Measurements from ENCODE around the gene LNP1.

LNP1 gene

GRCh38 chr3:100400419-100400779 is 940 bp upstream of the LNP1 start:
- DNase-seq, result peak; percentile 17 to 29

- DNase-seq, result peak in 1 of 2 donors; percentile 43
Measured at GRCh38 chr3:100401674-100402041, 319 bp downstream of the LNP1 start.

- no peak for DNase-seq
Measured at GRCh38 chr3:100402256-100402655, 917 bp downstream of the LNP1 start.

- no peak for DNase-seq
Measured at GRCh38 chr3:100402891-100403290, 1.6 kb downstream of the LNP1 start.

GRCh38 chr3:100403362-100404249 is 2.3 kb downstream of the LNP1 start:
- no peak for DNase-seq

GRCh38 chr3:100404250-100404548 is 2.9 kb downstream of the LNP1 start:
- no peak for DNase-seq

GRCh38 chr3:100407164-100407563 is 5.8 kb downstream of the LNP1 start:
- no peak for DNase-seq

GRCh38 chr3:100407977-100408532 is 6.7 kb downstream of the LNP1 start:
- DNase-seq, result no peak

- no peak for DNase-seq
Measured at GRCh38 chr3:100411091-100411982, 10.0 kb downstream of the LNP1 start.

- DNase-seq, result no peak
Measured at GRCh38 chr3:100412912-100413590, 11.7 kb downstream of the LNP1 start.

- no peak for DNase-seq
Measured at GRCh38 chr3:100413613-100414012, 12.3 kb downstream of the LNP1 start.

GRCh38 chr3:100416176-100416575 is 14.8 kb downstream of the LNP1 start:
- no peak for DNase-seq

GRCh38 chr3:100416863-100417262 is 15.5 kb downstream of the LNP1 start:
- no peak for DNase-seq

- DNase-seq, result no peak
Measured at GRCh38 chr3:100419406-100419805, 18.1 kb downstream of the LNP1 start.

GRCh38 chr3:100420885-100421284 is 19.5 kb downstream of the LNP1 start:
- no peak for DNase-seq

GRCh38 chr3:100423611-100424010 is 22.3 kb downstream of the LNP1 start:
- DNase-seq, result no peak

- no peak for DNase-seq
Measured at GRCh38 chr3:100424261-100424660, 22.9 kb downstream of the LNP1 start.

- no peak for DNase-seq
Measured at GRCh38 chr3:100425316-100425715, 24.0 kb downstream of the LNP1 start.

- DNase-seq, result no peak
Measured at GRCh38 chr3:100426067-100426682, 24.8 kb downstream of the LNP1 start.

GRCh38 chr3:100427699-100428098 is 26.4 kb downstream of the LNP1 start:
- no peak for DNase-seq

- no peak for DNase-seq
Measured at GRCh38 chr3:100429187-100429716, 27.9 kb downstream of the LNP1 start.

- DNase-seq, result no peak
Measured at GRCh38 chr3:100436951-100437350, 35.6 kb downstream of the LNP1 start.

All from CD4-positive, alpha-beta T cell treated with Interleukin-4 for 1 hour (primary cell).